ENCODE measurements around the gene BIRC2.

DNA sequence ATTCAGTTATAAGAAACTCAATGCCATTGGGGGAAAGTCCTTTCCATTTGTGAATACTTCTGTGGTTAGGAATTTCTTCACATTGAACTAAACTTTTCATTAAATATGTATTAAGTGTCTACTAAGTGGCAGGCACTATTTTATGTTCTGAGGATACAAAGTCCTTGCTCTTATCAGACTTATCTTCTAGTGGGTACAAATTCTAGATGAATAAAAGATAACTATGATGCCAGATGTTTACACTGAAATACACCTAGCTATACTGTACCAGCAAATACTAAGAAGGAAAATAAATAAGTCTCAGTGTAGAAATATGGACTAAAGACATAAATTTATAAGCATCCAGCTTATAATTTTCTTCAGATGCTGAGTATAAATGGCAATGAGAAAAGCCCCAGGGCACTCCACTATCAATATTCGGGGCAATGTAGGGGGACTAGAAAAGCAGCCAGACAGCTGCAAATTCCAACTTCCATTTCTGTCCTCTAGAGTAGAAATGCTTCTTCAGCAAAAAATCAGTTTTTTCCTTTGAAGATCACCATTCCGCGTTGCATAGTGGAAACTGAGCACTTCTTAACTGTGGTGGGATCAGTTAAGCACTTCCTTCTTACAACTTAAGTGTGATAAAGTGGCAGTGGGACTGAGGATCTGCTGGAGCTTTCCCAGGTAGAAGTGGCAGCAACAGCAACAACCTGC lies 41.5 kb upstream of the BIRC2 start:
- TF ChIP-seq, protein P1, sequence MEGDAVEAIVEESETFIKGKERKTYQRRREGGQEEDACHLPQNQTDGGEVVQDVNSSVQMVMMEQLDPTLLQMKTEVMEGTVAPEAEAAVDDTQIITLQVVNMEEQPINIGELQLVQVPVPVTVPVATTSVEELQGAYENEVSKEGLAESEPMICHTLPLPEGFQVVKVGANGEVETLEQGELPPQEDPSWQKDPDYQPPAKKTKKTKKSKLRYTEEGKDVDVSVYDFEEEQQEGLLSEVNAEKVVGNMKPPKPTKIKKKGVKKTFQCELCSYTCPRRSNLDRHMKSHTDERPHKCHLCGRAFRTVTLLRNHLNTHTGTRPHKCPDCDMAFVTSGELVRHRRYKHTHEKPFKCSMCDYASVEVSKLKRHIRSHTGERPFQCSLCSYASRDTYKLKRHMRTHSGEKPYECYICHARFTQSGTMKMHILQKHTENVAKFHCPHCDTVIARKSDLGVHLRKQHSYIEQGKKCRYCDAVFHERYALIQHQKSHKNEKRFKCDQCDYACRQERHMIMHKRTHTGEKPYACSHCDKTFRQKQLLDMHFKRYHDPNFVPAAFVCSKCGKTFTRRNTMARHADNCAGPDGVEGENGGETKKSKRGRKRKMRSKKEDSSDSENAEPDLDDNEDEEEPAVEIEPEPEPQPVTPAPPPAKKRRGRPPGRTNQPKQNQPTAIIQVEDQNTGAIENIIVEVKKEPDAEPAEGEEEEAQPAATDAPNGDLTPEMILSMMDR (conservative IDR thresholded peaks at IDR 0.05; ENCODE audit: low read depth, low read length): no peak
- TF ChIP-seq EZH2phosphoT487 (IDR thresholded peaks at IDR 0.05; ENCODE audit: borderline replicate concordance, low read length) (no peak), EZH2 (IDR thresholded peaks at IDR 0.05; ENCODE audit: low read length, unreplicated experiment) (no peak)
